ENCODE data around the gene USF3.

USF3 gene

DNA sequence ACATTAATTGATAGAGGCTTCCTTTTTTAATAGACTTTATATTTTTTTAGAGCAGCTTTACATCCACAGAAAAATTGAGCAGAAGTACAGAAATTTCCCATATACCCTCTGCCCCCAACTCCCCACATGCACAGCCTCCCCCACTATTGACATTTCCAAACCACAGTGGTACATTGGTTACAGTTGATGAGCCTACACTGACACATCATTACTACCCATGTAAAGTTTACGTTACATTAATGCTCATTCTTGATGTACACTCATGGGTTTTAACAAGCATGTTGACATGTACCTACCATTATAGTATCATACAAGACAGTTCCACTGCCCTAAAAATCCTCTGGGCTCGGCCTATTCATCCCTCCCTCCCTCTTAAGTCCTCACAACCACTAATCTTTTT lies 78.7 kb downstream of the USF3 start:
- Histone ChIP-seq H3K9me2 (replicated peaks; ENCODE audit: low read depth, low read length) (no peaks in the 10 kb centered on the region), H3K27me3 (ENCODE audit: insufficient read depth, low read length, poor library complexity, severe bottlenecking) (no peaks in the 10 kb centered on the region), H2AFZ (ENCODE audit: low read length) (no peak overlapping the region), H3K9me3 (ENCODE audit: insufficient read depth, low read depth, low read length) (no peaks in the 10 kb centered on the region), H3K36me3 (ENCODE audit: insufficient read depth, low read length) (no peaks in the 10 kb centered on the region), H3K79me2 (ENCODE audit: insufficient read depth, low read length) (no peaks in the 10 kb centered on the region), H3K4me1 (ENCODE audit: insufficient read depth, low read length, poor library complexity, severe bottlenecking) (no peaks in the 10 kb centered on the region), H3F3A (ENCODE audit: low read depth) (no peaks in the 10 kb centered on the region), H3K4me3 (ENCODE audit: low read length, poor library complexity, severe bottlenecking) (no peak overlapping the region), H4K20me1 (ENCODE audit: insufficient read depth, low read length, poor library complexity, severe bottlenecking) (no peaks in the 10 kb centered on the region), H3K9ac (ENCODE audit: low read depth, low read length, poor library complexity, severe bottlenecking) (no peak overlapping the region), H3K4me2 (ENCODE audit: low read depth, low read length, poor library complexity, severe bottlenecking) (no peak overlapping the region)
- TF ChIP-seq, protein P1, sequence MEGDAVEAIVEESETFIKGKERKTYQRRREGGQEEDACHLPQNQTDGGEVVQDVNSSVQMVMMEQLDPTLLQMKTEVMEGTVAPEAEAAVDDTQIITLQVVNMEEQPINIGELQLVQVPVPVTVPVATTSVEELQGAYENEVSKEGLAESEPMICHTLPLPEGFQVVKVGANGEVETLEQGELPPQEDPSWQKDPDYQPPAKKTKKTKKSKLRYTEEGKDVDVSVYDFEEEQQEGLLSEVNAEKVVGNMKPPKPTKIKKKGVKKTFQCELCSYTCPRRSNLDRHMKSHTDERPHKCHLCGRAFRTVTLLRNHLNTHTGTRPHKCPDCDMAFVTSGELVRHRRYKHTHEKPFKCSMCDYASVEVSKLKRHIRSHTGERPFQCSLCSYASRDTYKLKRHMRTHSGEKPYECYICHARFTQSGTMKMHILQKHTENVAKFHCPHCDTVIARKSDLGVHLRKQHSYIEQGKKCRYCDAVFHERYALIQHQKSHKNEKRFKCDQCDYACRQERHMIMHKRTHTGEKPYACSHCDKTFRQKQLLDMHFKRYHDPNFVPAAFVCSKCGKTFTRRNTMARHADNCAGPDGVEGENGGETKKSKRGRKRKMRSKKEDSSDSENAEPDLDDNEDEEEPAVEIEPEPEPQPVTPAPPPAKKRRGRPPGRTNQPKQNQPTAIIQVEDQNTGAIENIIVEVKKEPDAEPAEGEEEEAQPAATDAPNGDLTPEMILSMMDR (conservative IDR thresholded peaks at IDR 0.05; ENCODE audit: low read length) = no peak
- no peak for TF ChIP-seq EZH2phosphoT487 (IDR thresholded peaks at IDR 0.05; ENCODE audit: borderline replicate concordance)

DNA sequence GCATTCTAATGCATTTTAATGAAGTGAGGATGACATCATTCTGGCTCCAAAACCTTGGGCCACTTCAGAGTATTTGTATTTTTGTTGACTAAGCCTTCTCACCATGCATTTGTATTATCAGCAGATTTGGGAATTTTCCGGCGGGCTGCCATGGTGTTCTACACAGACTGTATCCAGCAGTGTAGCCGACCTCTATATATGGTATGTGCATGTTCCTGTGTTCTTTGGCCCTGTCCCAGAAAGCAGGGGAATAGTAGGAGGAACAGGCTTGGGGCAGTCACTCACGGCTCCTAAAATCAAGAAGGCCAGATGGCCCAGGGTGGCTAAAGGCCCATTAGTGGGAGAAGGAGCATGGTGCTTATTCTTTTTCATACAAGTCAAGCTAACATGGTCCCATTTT lies 80.5 kb downstream of the USF3 start:
- Histone ChIP-seq H3K4me1 (ENCODE audit: insufficient read depth, low read length, poor library complexity, severe bottlenecking) (no peaks in the 10 kb centered on the region), H3K79me2 (ENCODE audit: insufficient read depth, low read length) (no peaks in the 10 kb centered on the region), H4K20me1 (ENCODE audit: insufficient read depth, low read length, poor library complexity, severe bottlenecking) (no peaks in the 10 kb centered on the region), H3K9me2 (replicated peaks; ENCODE audit: low read depth, low read length) (no peaks in the 10 kb centered on the region), H3K4me3 (ENCODE audit: low read length, poor library complexity, severe bottlenecking) (no peak overlapping the region), H3K9me3 (ENCODE audit: insufficient read depth, low read depth, low read length) (no peaks in the 10 kb centered on the region), H3K27me3 (ENCODE audit: insufficient read depth, low read length, poor library complexity, severe bottlenecking) (no peaks in the 10 kb centered on the region), H2AFZ (ENCODE audit: low read length) (no peak overlapping the region), H3K4me2 (ENCODE audit: low read depth, low read length, poor library complexity, severe bottlenecking) (no peak overlapping the region), H3K36me3 (ENCODE audit: insufficient read depth, low read length) (no peaks in the 10 kb centered on the region), H3K9ac (ENCODE audit: low read depth, low read length, poor library complexity, severe bottlenecking) (no peak overlapping the region), H3F3A (ENCODE audit: low read depth) (no peaks in the 10 kb centered on the region)
- TF ChIP-seq, protein P1 (conservative IDR thresholded peaks at IDR 0.05; ENCODE audit: low read length) = no peak
- TF ChIP-seq EZH2phosphoT487 (IDR thresholded peaks at IDR 0.05; ENCODE audit: borderline replicate concordance) = no peak

DNA sequence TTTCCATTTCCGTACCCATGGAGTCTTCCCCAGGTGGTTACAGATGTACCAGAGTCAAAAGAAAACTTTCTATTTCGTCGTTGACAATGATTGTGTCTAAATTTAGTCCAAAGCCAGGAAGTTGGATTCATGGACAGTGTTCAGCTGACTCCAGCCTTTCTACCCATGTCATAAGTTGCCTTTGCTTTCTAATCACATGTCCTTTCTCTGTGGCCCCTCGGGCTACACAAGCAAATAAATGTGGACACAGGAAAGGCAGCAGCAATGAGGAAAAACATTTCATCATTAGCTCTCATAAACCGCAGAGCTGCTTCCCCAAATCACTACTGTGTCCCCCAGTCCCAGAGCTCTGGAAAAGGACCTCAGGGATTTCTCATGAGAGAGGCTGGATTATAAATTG lies 82.0 kb downstream of the USF3 start:
- Histone ChIP-seq H3K4me2 (ENCODE audit: low read depth, low read length, poor library complexity, severe bottlenecking) (no peak overlapping the region), H3K9me2 (replicated peaks; ENCODE audit: low read depth, low read length) (no peaks in the 10 kb centered on the region), H4K20me1 (ENCODE audit: insufficient read depth, low read length, poor library complexity, severe bottlenecking) (no peaks in the 10 kb centered on the region), H2AFZ (ENCODE audit: low read length) (no peak overlapping the region), H3K79me2 (ENCODE audit: insufficient read depth, low read length) (no peaks in the 10 kb centered on the region), H3K4me1 (ENCODE audit: insufficient read depth, low read length, poor library complexity, severe bottlenecking) (no peaks in the 10 kb centered on the region), H3F3A (ENCODE audit: low read depth) (no peaks in the 10 kb centered on the region), H3K27me3 (ENCODE audit: insufficient read depth, low read length, poor library complexity, severe bottlenecking) (no peaks in the 10 kb centered on the region), H3K9me3 (ENCODE audit: insufficient read depth, low read depth, low read length) (no peaks in the 10 kb centered on the region), H3K36me3 (ENCODE audit: insufficient read depth, low read length) (no peaks in the 10 kb centered on the region), H3K4me3 (ENCODE audit: low read length, poor library complexity, severe bottlenecking) (no peak overlapping the region), H3K9ac (ENCODE audit: low read depth, low read length, poor library complexity, severe bottlenecking) (no peak overlapping the region)
- TF ChIP-seq EZH2phosphoT487 (IDR thresholded peaks at IDR 0.05; ENCODE audit: borderline replicate concordance) = no peak
- TF ChIP-seq, protein P1 (conservative IDR thresholded peaks at IDR 0.05; ENCODE audit: low read length) = no peak
